ENCODE results near the gene KCNJ6.
"Not testable (repeated sequence)": the region's sequence is repeated elsewhere in the genome, so short reads cannot be mapped to it uniquely, and the experiment has no call there.

DNA sequence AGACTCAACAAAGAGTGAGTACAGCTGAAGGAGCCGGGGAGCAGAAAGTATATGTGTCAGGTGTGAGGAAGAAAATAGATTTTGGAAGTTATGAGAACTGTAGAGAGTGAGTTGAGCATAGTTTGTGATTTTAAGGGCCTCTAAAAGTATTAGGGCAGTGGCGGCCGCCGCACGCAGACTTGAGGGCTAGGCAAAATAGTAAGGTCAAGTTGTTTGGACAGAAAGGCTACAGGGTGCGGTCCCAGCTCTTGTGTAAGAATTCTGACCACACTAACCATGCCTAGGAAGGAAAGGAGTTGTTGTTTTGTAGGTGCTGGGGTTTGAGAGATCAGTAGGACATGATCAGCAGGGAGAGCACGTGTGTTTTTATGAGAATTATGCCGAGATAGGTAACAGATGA lies 327.6 kb downstream of the KCNJ6 start:
- not testable (repeated sequence) for TF ChIP-seq CTCF, POLR2A, POLR2AphosphoS5 (IDR thresholded peaks at IDR 0.05)
